ENCODE results near the gene CBR1.

CBR1 gene

GRCh38 chr21:36120304-36120888 is 50.6 kb downstream of the CBR1 start:
- DNase-seq: no peak
